T47D (cell line): ENCODE measurements around the gene WNT7A.

ENCODE experiments used
- DNase-seq, 2 experiments: peaks; one replicate each; pipeline versions ENCODE4 v3.0.0 to v3.0.0-alpha.2; 2011 to 2012; ENCODE audit warnings: low read depth in 1 of 2, low spot score in 1 of 2
- JUND ChIP-seq: IDR thresholded peaks from 2 replicates; pipeline ENCODE4 v1.6.1; 2012; ENCODE audit warnings: low read depth
- in situ Hi-C: cut with HindIII; loops from 2 replicates; pipeline ENCODE4 v1.10.0; 2016; ENCODE audit warnings: low sequenced_read_pairs, low pct_unique_long_range_greater_than_20kb

Gene WNT7A

DNA sequence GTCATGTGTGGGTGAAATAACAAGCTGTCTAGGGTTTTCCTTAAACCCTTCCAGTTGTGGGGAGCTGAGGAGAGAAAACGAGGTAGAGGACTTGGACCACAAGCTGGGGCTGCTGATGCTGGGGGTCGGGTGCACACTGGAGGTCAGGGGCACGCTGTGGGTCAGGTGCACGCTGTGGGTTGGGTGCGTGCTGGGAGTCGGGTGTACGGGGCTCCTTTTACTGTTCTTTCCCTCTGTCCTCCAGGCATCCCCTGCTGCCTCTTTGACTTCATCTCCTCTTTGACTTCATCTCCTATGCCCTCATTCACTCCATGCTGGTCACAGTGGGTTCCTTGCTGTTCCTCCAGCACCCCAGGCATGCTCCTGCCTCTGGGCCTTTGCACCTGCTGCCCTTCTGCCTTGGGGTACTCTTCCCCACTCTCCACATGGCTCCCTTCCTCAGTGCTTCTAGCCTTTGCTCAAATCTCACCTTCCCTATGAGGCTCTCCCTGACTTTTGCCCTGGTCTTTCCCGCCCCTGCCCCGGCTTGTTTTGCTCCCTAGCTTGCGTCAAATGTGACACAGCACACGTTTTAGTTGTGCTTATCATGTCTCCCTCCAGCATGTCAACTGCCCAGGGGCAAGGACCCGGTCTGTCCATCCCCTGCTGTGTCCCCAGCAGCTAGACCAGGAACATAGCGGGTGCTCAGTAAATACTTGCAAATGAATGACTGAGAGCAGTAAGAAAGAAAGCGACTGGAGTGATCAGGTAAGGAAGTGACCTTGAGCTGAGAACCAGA, 45.4 kb downstream of the WNT7A start:
- no peak for DNase-seq
- in situ Hi-C loops, result no loop called here
- TF ChIP-seq JUND, result no peak

DNA sequence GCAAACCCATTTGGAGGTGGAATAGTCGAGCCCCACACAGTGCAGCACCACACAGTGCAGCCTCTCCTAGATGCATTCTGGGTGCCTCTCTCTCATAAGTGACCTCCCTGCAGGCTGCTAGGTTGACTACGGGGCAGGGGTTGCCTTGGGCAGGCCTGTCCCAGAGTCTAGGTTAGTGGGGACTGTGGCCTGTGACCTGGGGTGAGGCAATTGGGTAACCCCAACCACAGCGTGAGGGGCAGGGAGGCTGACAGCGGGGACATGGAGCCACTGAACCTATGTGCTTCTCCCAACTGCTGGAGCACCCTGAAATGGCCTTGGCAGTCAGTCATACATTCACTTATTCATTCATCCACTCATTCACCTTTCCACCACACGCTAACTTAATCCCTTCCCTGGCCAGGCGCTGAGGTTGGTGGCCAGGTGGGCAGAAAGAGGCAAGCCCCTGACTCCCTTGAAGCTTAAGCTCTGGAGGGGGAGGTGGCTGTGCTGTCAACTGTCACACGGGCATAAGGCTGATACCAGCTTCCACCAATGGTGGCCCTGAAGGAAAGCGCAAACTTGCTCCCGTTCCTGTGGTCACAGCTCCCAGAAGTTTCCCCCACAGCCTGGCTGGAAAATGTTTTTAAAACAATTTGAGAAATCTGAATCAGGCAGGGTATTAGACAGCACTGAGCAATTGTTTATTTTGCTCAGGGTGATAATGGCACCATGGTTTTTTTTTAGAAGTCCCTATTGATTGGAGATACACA, 46.2 kb downstream of the WNT7A start:
- DNase-seq, result no peak
- no peak for TF ChIP-seq JUND
- in situ Hi-C loops, result no loop called here

DNA sequence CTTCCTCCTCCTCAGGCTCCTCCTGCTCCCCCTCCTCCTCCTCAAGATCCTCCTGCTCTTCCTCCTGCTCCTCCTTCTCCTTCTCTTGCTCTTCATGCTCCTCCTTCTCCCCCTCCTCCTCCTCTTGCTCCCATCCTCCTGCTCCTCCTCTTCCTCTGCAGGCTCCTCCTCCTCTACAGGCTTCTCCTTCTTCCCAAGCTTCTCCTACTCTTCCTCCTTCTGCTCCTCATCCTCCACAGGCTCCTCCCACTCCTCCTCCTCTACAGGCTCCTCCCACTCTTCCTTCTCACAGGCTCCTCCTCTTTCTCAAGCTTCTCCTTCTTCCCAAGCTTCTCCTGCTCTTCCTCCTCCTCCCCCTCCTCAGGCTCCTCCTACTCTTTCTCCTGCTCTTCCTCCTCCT, 47.7 kb downstream of the WNT7A start:
- peak in 1 of 2 experiments; percentile 18 for DNase-seq
- no peak for TF ChIP-seq JUND
- in situ Hi-C loops, result no loop called here

DNA sequence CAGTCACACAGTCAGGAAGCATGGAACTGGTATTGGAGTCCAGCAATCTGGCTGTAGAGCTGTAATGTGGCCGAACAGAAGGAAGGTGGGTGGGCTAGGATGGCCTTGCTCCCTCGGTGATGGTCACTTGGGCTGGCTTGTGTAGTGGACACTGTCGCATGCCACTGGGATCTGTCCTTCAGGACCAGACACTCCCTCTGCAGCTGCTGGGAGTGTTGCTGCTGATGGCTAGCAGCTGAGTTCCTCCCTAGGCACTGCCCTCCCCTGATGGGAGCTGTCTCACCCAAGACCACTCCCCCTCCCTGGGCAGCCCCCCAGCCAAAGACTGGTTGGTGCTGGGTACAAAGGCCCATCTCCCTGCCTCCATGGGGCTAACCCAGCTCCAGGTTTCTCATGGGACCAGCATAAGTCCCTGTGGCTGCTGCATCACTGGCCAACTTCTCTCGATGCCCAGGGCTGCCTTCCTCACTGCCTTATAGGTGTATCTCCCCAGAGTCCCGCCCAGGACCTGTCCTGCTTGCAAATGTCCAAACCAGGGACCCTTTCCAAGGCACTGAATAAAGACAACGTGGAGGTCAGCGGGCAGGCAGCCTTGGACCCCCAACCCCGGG, 48.4 kb downstream of the WNT7A start:
- DNase-seq, result no peak
- in situ Hi-C loops, result no loop called here
- TF ChIP-seq JUND, result no peak

DNA sequence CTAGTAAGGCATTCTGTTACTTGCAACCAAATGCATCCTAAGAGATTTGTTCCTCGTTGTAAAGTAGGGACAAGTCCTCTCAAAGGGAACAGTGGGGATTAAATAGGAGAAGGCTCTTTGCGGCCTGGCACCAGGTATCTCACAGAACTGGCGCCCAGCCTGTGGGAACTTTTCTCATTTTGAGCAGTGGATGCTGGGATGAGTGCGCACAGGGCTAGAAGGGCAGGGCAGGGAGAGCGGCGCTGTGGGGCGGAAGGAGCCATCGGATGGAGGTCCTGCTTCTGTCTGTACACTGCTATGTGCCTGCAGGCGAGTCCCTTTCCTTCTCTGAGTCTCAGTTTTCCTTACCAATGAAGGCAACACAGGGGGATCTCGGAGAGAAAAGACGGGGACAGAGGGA, 50.6 kb downstream of the WNT7A start:
- TF ChIP-seq JUND, result no peak
- no peak for DNase-seq
- in situ Hi-C loops, result no loop called here

DNA sequence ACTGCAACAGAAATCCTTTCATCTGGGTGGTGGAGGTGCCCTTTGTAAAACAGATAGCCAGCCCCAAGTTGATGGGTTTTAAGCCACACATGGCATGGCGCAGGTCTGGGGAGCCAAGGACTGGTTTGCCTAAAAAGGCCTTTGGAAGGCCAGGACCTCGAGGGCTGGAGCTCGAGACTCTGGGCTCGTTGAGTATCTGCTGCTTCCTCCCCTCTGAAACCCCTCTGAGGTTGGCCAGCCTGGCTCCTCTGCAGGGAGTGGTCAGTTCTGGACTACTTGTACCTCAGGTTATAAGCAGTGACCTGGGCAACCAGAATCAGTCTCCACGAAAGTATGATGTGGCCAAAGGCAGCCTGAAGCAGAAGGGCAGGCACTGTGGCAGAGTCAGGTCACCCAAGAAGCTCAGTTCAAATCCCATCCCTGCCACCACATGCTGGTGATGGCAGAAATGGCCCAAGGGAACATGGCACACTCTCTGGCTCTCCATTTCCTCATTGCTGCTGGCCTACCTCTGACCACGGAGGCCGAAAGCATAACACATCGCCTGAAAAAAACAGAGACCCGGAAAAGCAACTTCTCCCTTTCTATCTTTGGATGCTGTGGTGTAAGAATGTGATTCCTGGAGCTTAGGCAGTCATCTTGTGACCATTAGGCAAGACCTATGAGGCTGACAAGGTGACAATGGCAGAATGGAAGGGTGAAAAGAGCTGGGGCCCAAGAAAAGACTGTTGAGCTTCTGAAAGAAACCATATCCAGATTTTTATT, 51.2 kb downstream of the WNT7A start:
- DNase-seq, result no peak
- no peak for TF ChIP-seq JUND
- in situ Hi-C loops, result no loop called here

DNA sequence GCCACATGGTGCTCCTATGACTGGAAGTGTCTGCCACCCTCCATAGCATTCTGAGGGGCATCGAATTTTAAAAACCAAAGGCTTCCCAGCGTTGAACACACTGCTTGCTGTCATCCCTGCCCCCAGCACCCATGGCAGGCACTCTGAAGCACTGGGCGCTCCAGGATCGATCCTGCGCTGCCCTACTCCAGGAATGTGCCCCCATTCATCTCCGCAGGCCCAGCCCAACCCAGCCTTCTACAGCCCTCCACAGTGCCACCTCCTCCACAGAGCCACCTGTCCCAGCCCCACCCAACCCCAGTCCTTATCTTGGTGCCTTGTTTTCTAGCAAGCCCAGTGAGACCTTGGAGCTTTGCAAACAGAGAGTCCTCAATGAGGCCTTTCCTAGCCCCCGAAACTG, 52.2 kb downstream of the WNT7A start:
- DNase-seq, result no peak
- TF ChIP-seq JUND, result no peak
- in situ Hi-C loops, result no loop called here

DNA sequence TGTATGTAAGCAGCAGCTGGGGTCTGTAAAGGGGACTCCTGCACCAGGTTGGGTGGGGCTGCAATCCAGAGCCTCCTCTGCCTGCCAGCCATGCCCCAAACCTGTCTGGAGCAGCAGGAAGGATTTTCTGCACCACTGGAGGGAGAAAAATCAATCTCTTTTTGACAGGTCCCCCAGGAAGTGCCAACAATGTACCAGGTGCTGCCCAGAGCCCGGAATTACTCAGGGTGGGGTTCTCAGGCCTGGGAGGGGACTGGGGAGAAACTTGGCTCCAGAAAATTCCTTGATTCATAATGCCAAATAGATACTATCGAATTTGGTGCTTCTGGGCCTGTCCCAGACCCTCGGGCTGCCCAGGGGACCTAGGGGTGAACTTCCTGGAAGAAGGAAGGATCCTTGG, 52.6 kb downstream of the WNT7A start:
- TF ChIP-seq JUND, result no peak
- no peak for DNase-seq
- in situ Hi-C loops, result no loop called here

DNA sequence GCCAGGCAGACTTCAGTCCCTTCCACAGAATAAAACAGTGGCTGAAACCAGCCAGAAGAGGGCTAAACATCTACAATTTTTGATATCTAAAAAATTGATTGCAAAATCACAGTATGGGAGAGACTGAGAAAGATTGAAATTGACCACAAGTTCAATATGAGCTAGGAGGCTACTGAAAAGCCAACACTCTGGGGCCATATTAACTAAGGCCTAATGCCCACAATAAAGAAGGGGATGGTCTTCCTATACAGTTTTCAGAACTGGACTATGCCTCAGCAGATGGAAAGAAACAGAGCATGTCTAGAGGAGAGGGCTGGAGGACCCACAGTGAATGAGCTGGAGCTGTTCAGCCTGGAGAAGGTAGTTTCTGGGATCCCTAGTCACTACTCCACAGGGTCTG, 53.2 kb downstream of the WNT7A start:
- no peak for TF ChIP-seq JUND
- in situ Hi-C loops, result no loop called here
- DNase-seq, result no peak

DNA sequence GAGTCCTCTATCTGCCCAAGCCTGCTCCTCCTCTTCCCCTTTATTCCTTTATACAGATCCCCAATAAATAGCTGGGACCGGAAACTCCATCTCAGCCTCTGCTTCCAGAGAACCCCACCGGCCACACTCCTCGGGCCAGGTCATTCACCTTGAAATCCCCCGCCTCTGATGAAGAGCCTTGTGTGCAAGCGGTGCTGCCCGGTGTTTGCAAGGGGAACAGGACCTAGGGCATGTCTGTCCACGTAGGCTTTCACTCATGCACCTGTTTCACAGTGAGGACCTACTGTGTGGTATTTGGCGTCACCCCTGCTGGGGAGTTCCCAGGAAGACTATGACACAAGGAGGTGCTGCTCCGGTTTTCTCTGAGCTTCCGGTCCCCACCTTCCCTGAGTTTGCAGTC, 54.0 kb downstream of the WNT7A start:
- no peak for DNase-seq
- TF ChIP-seq JUND, result no peak
- in situ Hi-C loops, result no loop called here

DNA sequence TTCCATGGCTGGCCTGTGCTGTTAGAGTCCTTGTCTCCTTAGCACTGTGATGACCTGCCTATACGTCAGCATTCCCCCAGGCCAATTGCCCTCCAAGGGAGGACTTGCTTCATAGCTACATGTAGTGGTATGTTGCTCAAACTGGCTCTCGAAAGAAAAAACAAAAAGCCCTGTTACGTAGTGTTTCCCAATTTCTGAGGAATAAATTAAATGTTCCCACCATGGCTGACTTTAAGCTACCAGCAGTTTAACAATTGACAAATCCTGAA, 54.6 kb downstream of the WNT7A start:
- TF ChIP-seq JUND, result no peak
- no peak for DNase-seq
- in situ Hi-C loops, result no loop called here

DNA sequence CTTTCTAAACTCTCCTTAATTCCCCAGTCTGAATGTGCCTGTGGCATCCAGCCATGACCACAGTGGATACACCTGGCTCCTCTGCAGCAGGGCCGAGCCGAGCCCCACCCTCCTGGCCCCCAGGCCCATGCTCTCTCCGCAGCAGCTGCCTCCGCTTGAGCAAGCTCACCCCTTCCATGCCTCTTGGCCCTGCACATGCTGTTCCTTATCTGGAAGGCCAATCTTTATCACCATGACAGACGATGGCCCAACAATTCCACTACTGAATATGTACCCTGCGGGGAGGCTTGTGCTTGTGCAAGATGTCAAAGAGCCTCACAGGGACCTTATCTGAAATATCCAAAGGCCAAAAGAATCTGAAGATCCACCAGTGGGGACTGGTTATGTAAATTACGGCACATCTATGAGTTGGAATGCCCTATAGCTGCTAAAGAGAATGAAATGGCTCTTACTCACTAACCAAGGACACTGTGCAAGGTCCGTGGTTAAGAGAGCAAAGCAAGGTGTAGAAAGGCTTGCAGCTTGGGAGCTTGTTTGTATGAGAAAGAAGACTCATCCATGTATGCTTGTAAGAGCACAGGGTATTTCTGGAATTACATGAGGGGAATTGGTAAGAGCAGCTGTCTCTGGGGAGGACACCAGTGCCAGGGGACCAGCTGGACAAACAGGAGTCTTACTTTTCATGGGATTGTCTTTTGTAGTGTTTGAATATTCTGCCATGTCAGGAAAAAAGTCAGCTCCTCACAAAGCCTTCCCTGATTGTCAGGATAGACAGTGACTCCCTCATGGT, 55.2 kb downstream of the WNT7A start:
- in situ Hi-C loops, result no loop called here
- no peak for DNase-seq
- no peak for TF ChIP-seq JUND
